HUDEP-2 (cell line): ENCODE results near the gene FASTKD2.

Source experiments
- DNase-seq, 76 experiments: peaks; one replicate each; lab custom pipeline; 2025; ENCODE audit not compliant: unreplicated experiment in 76 of 76; lab: John Stamatoyannopoulos, UW

The FASTKD2 gene

DNA sequence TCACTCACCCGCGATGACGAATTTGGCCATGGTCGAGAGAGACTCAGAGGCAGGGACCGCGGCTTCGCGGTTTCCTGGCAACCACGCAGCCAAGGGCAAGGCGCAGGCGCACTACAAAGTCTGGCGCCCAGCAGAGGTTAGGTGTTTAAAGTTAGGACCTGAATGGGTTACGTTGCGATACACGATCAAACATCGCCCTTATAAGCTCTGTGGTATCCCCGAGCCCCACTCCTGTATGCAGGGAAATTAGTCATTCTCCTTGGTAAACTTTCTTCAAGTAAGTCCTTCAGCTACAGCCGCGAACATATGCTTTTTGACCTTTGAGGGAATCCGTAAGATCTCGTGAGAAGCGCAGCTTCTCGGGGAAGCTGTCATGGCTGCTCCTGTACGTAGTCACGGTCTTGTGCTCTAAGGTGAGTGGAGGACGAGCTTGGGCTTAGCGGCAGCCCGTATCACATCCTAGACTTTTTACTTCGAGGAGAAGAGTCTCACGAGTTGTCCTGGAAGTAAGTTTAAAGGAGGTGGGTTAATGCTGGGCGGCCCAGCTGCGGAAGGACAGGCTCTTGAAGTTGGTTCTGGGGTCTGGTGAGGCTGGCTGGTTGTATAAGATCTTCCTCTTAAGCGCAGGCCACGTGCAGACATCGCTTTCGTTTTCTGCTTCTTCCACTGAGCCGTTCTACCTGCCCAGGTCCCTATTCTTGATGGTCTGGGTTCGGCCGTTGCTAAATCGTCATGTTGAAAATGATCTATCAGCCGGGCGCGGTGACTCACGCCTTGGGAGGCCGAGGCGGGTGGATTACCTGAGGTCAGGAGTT lies at the start of gene FASTKD2, which contains the start of gene MDH1B:
FASTKD2 (plus strand) TSS at position 365 of the 815 bp plus-strand sequence. CDS start 1,088 bp downstream, outside the sequence.
MDH1B (minus strand) TSS at position 87 of the 815 bp plus-strand sequence; CDS start at position 30, 57 bp downstream.
- DNase-seq: peak in 74 of 76 experiments; percentile 33 to 90 (median 69)

DNA sequence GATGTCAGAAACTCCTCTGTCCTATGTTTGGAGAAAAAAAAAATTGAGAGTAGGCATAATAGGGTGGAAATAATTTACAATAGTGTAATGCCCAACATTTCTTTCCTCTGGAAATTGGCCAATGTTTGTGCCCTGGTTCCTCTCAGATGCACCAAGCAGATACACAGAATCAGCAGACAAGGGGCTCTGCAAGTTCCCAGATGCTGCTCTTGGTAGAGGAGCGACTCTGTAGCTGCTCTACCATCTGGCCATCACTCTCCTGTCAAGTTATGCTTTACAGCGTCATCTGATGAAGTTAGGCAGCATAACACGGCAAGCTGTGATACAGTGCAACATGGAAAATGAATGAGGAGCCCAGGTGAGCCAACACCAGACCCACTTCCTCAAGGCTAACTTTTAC lies 48.8 kb upstream of the FASTKD2 start:
- no peak for DNase-seq

DNA sequence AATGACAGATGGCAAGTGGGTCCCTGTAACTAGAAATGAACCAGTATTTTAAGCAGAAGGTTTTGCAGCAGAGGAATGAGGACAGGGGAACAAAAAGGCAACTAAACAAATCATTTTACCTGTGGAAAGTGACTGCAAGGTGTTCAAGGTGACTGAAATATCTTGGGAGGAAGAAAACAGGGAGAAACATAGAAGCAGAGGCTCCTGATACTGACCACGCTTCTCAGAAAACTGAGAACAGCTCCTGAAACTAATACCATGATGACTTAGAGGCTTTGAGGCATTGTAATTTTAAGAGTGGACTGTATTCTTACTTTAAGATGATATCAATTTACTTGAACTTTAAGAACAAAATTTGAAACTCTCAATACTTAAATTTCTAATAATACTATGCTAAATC lies 47.1 kb upstream of the FASTKD2 start, which contains the start of gene DYTN:
DYTN (minus strand) TSS at position 101 of the 400 bp plus-strand sequence. CDS start 117 bp downstream, outside the sequence.
- no peak for DNase-seq

DNA sequence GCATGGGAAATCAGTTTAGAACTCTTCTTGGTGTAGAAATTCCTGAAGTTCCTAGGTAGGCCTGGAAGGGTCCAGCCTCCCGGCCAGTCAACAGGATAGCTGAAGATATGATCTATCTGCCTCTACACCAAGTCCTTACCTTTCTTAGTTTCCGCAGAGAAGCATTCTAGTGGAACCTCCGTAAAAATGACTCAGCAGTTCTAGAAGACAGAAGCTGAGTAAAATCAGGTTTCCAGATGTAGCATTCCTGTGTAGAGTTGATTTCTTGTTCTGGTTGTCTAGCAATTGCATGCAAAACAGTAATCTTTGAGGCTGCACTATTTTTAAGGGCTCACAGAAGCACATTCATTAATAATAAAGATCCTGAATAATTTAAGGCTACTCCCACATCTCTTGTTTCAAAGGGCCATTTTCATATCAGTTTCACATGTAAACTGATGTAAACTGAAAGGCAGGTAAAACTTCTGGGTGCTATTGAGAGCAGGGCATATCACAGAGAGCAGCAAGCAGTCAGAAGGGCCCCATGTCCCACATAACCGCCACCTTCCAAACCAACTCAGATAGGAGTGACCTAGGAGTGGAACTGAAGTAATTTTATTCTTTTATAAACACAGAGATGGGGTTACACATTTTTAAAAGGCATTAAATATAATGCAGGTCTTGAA lies 44.0 kb upstream of the FASTKD2 start:
- no peak for DNase-seq

DNA sequence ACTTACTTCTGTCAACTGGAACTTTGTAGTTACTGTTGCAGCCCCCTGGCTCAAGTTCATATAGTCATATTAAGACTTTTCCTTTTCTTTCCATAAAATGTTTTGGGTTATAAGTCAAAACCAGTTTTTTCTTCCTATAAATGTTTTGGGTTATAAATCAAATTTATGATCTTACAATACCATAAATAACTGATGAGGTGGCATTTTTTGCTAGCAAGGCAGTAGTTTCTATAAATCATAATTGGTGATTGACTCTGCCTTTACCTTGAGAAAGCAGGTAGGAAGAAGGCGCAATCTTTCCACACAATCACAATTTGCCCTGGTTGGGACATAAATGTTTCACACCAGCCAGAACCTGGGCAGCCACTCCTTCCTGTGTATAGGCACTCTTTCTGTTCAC lies 42.1 kb upstream of the FASTKD2 start:
- DNase-seq: no peak

DNA sequence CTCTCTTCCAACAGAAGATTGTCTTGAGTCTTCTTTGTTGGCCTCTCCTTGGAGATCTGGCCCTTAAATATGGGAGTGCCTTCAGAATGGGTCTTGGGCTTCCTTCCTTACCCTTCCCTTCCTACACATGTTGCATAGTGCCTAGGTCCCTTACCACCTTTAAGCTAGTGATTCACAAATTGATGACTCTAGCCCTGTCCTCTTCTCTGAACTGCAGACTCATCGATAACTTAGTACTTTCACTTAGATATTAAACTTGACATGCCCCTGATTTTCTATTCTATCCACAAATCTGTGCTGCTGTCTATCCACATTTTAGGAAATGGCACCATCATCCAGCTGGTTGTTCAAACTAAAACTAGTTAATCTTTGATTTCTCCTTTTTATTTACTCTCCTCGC lies 38.1 kb upstream of the FASTKD2 start:
- no peak for DNase-seq

DNA sequence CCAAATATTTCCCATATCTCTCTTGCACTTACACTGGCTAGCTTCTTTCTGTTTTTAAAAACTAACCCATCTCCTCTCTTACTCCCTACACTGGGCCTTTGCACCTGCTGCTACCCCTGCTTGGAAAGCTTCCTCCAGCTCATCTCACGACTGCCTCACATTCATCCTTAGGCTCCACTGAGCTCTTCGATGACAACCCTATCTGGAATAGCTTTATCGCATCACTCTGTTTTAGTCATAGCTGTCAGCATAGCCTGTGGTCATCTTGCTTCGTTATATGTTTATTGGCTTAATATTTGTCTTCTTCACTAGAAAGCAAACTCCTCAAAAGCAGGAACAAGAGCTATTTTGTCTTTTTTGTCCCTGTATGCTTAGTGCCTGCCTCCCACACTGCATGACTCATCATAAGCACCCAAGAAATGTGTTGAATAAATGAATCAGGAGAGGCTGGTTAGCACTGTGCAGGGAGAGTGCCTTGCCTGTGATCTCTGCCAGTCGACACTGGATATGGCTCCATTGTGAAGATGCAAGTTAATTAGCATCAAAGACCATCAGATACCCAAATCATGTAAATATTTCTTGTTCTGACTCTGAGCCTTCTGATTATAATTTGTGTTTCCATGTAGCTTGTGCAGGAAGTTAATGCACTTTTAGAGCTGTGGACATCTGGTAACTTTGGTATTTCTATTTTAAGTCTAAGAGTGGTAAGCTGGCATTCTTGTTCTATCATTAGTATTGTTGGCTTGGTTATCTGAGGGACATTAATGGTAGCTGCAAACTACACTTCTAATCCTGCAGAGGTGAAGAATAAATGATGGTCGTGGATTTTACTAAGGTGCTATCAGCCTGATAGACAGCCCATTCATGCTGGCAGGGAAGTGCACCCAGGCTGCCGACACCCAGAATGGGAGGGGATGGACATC lies 36.9 kb upstream of the FASTKD2 start:
- peak in 1 of 76 experiments; percentile 3 for DNase-seq

DNA sequence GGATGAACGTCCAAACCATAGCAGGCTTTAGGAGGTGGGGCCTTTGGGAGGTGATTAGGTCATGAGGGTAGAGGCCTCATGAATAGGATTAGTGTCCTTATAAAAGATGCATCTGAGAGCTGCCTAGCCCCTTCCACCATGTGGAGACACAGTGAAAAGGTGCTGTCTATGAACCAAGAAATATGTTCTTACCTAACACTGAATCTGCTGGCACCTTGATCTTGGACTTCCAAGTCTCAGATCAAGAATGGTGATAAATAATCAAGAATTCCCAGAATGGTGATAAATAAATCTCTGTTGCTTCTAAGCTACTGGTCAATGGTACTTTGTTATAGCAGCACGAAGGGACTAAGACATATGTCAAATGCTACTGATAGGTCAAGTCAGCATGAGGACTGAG lies 32.1 kb upstream of the FASTKD2 start:
- DNase-seq: no peak

DNA sequence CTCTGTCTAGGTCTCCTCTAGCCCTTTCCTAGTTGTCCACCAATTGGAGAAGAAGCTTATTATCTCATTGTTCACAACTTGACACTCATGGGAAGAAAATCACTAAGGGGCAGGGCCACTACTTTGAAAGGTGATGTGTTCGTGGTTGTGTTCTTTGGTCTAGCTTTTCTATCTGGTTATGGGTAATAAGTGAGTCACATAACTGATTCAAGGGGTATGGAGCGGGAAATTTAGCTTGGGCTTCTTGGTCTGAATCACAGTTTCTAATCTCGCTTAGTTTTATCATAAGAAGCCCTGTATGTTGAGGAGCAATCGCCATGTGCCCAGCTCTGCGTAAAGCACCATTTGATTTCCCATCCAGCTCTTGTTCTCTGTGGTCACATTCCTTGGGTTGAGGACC lies 28.5 kb upstream of the FASTKD2 start:
- DNase-seq: no peak

DNA sequence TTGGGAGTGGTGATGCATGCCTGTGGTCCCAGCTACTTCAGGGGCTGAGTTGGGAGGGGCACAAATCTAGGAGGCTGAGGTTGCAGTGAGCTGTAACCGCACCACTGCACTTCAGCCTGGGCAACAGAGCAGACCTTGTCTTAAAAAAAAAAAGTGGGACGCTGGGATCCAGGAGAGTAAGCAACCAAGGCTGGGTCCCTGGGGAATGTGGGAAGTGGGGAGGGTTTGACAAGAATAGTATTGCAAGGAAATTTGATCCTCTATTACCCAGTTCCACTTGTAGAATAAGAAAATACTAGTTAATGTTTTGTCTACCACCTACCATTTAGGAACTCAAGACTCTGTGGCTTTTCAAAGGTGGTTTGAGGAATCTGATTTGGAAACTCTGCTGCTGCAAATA lies 26.1 kb upstream of the FASTKD2 start:
- no peak for DNase-seq

DNA sequence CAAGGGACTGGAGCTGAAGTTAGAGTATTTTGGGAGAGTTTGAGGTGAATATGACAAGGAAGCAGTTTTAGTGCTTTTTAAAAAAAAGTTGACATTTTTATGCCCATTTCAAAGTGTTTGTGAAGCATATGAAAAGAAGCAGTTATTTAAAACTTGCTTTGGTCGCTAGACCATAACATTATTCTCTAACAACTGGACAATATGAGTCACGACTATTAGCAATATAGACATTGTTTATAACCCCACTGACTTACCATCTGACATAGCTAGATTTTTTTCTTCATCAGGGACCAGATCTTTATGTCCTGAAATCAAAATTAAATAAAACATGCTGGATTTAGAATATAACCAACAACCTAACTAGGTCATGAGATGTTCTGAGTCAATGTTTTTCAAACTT lies 24.6 kb upstream of the FASTKD2 start:
- DNase-seq: no peak

DNA sequence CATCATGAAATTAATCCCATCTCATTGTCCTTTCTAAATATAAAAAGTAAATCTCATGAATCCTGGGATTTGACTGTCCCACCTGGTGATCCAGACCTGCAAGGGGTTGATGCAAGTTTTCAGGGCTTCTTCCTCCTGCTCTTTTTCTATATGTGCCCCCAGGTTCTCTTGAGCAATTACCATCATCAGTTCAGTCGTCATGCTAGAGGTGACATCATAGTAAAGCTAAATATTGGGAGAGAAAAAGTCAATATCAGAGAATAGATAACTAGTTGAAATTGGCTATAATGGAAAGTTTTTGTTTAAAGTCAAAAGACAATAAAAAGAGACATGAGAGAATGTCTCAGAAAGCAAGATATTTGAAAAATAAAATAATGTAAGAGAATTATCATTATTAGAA lies 8.6 kb upstream of the FASTKD2 start:
- no peak for DNase-seq

DNA sequence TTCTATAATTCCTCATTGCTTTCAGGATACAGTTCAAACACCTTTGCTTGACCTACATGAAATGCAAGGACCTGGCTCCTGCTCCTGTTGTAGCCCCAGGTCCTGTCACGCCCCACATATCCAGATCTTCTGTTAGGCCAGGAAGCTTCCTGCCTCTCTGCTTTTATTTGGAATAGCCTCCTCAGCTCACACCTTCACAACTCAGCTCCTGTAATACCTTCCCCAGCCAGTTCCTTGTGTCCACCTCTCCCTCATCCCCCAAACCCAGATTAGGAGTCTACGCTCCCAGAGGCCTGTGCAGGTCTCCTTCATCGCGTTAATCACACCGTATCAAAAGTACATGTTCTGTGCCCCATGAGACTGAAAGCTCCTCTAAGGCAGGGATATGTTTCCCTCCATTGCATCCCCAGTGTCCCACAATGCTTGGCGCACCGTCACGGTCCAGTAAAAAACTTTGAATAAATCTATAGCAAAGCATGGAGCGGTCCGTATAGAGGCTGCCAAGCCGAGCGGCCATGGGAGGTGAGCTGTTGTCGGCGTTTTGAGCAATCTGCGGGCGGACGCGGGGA lies 649 bp upstream of the FASTKD2 start:
- no peak for DNase-seq

DNA sequence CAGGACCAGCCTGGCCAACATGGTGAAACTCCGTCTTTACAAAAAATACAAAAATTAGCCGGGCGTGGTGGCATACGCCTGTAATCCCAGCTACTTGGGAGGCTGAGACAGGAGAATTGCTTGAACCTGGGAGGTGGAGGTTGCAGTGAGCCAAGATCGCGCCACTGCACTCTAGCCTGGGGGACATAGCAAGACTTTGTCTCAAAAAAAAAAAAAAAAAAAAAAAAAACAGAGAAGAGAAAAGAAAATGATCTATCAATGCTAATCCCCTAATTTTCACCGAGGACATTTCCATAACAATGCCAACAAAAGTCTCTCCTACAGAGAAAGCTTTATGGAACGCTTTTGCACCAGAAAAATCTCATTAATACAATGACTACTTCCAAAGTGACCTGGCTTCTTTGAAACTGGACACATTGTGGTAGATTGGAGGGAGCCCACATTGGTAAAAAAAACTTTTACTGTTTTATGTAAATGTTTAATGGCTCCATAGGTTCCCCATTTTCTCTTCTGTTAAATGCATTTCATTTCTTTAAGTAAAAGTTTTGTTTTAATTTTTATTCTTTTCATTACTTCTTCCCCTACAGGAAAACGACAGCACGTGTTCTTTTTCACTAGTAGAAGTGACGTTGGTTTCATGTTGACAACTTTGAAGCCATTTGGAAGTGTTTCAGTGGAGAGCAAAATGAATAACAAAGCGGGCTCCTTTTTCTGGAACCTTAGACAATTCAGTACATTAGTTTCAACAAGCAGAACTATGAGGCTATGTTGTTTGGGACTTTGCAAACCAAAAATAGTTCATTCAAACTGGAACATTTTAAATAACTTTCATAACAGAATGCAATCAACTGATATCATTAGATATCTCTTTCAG lies 888 bp downstream of the FASTKD2 start:
- no peak for DNase-seq

DNA sequence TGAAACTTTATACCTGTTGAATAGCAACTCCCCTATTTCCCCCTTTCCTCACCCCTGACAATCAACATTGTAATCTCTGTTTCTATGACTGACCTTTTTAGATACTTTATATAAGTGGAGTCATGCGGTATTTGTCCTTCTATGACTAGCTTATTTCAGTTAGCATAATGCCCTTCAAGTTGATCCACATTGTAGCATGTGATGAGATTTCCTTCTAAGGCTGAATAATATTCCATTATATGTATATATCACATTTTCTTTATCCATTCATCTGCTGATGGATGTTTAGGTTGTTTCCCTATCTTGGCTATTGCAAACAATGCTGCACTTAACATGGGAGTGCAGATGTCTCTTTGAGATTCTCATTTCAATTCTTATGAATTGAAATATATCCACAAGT lies 9.5 kb downstream of the FASTKD2 start:
- DNase-seq: no peak

DNA sequence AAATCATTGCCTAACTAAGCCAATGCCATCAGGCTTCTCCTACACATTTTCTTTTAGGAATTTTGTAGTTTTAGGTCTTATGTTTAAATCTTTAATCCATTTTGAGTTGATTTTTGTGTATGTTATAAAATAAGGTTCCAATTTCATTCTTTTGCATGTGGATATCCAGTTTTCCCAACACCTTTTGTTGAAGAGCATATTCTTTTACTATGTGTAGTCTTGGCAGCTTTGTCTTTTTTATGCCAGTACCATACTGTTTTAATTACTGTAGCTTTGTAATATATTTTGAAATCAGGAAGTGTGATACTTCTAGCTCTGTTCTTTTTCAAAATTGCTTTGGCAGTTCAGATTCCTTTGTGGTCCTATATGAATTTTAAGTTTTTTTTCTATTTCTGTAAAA lies 11.0 kb downstream of the FASTKD2 start:
- no peak for DNase-seq

DNA sequence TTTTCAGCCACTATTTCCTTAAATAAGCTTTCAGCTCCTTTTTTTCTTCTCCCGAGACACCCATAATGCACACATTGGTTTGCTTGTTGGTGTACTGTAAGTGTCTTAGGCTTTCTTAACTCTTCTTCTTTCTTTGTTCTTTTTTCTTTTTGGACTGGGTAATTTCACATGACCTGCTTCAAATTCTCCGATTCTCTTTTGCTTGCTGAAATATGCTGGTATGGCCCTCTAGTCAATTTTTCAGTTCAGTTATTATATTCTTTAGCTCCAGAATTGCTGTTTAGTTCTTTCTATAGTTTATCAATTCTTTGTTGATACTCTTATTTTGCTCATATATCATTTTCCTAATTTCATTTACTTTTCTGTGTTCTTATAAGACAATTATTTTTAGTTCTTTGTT lies 15.3 kb downstream of the FASTKD2 start:
- no peak for DNase-seq

DNA sequence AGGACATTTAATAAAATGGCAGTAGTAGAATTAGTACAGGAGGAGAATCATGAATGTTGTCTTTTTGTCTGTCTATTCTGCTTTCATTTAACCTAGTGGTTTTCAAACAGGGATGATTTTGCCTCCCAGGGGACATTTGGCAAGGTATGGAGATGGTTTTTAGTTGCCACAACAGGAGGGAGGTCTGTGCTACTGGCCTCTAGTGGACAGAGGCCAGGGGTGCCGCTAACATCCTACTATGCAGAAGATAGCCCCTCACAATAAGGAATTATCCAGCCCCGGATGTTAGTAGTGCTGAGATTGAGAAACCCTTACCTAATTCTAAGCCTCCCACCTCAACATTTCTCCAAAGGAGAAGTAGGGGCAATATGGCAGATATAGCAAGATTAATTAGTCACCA lies 18.3 kb downstream of the FASTKD2 start:
- no peak for DNase-seq

DNA sequence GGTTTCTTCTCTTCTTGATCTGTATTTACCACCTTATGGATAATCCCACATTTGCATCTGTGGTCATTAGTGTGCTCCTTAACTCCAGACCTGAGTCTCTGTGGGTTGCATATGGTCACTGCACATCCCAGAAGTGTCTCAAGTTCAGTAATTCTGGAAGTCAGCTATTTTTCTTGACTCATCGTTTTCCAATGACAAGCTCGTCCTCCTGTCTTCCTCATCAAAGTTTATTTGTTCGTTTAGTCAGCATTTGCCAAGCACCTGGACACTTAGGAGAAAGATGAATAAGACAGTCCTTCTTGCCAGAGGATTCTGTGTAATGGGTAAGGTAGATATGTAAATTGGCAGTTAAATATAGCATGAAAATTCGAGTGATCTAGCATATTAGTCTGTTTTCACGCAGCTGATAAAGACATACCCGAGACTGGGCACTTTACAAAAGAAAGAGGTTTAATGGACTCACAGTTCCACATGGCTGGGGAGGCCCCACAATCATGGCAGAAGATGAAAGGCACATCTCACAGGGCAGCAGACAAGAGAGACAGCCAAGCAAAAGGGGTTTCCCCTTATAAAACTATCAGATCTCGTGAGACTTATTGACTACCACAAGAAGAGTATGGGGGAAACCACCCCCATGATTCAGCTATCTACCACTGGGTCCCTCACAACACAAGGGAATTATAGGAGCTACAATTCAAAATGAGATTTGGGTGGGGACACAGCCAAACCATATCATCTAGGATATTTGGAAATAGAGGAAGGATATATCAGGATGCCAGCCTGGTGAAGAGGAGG lies 19.4 kb downstream of the FASTKD2 start:
- no peak for DNase-seq
